Daoy (cell line): ENCODE measurements around the gene BAIAP2. TPM values are rescaled to one million over a fixed set of nuclear protein-coding genes. Genes with fewer than 3 reads are reported as not detected.

ENCODE experiments used
- DNase-seq: peaks from one replicate; pipeline ENCODE4 v3.0.0-alpha.2; 2015; ENCODE audit warnings: low read depth
- total RNA-seq: library from RNA; depleted of rRNA; stranded (reverse); fragments of >200 nt; shearing (Covaris generic); gene quantifications from 2 replicates; pipeline ENCODE4 v1.2.3, GENCODE V29; 2014; rRNA removed

BAIAP2 gene
- total RNA-seq, 1 experiment from 2014 or later = 65.6 TPM

DNA sequence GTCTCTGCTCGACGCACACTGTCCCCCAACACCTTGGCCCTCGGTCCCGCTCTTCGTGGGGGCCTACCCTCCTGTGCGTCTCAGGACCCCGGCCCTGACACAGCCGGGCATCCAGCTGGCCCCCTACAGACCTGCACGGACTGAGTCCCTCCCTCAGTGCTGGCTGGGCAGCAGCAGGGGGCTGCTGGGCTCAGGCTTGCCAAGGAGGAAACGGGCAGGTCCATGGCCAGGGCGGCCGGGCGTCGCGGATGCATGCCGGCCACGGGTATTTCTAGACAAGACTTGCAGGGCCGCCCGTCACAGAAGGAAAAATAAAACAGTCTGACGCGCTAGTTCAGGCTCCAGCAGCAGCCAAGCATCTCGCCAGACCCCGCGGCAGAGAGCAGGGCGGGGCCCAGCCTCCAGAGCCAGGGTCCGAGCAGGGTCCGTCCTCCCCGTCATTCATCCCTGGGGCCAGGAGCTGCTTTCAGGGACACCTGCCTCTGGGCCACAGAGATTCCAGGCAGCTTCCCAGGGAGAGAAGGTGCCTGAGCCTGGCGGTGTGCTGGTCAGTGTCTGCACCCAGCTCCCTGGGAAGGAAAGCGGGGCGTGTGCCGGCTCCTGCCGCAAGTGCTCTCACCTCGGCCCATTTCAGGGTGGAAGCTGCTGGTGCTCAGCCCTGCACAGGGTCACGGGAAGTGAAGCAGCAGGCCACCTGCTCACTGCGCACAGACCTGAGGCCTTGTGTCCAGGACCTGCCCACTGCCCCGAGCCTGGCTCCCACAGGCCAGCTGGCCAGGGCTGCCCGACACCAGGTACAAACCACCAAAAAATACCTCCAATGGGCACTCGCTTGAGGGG is 123.1 kb downstream of the BAIAP2 start:
- no peak for DNase-seq

DNA sequence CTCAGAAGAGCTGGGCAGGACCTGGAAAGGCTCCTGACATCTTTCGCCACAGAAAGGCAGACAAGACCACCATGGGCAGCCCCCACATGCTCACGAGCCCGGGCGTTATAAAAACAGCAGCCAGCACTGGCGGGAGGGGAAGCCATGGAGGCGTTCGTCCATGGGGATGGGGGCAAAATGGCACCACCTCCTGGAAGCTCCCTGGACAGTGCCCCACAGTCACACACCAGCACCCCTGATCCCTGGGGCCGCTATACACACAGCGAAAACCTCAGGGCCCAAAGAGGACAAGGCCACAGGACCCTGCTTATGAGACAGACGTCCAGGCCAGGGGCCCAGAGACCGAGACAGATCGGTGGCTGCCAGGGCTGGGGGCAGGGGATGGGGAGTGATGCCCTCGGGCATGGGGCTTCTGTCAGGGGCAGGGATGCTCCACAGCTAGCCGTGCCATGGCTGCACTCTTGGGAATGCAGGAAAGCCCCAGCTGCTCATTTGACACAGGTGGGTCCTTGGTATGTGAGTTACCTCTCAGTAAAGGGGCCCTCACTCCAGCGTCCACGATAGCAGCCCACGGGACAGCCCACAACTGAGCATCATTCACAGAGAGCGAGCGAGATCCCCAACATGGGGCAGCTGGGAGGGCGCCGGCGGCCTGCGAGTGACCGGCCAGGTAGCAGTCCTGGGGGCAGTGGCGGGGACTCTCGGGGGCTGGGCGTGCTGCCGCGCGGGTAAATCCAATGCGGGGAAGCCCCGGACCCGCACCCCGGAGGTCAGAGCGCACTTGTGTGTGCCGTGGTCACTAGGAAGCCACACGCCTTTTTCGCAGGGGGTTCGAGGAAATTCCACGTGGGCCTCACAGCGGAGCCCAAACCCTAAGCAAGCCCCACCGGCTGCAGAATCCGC is 124.0 kb downstream of the BAIAP2 start:
- DNase-seq = no peak

GRCh38 chr17:81159611-81160265 is 124.8 kb downstream of the BAIAP2 start:
- DNase-seq = no peak

GRCh38 chr17:81160306-81160705 is 125.4 kb downstream of the BAIAP2 start:
- DNase-seq = peak; percentile 30

- DNase-seq = no peak
Observed at GRCh38 chr17:81160747-81161453, 125.9 kb downstream of the BAIAP2 start.

- DNase-seq = no peak
Observed at GRCh38 chr17:81161536-81161935, 126.6 kb downstream of the BAIAP2 start.

DNA sequence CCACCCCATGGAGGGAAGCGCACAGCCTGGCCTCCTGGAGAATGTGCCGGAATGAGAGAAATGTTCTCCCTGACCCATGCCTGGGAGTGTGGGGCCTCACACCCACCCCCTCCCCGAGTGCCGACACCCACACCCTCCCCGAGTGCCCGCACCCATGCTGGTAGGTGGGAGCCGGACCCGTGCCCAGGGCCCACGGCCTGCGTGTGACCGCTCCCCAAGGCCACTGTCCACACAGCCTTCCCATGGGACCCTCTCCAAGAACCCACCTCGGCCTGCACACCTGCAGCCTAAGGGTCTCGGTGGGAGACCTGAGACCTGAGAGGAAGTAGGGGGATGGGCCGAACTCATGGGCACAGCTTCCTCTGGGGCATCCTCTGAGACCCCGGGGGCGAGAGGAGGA is 127.0 kb downstream of the BAIAP2 start:
- no peak for DNase-seq

DNA sequence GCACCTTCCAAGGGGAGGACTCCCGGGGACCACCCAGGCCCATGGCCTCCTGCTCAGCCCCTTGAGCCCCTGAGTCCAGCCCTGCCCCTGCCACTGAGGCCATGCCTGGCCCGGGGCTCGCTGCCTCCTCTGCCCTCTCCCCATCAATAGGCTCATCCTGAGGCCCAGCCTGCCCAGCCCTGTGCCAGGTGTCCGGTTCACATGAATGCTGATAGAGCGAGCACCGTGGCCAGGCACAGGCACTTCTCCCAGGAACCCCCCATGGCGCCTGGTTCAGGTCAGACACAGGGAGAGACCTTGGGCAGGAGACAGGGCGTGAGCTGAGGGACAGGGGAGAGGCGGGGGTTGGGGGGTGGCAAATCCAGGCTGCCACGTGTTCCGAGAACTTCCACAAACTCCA is 127.5 kb downstream of the BAIAP2 start:
- no peak for DNase-seq

DNA sequence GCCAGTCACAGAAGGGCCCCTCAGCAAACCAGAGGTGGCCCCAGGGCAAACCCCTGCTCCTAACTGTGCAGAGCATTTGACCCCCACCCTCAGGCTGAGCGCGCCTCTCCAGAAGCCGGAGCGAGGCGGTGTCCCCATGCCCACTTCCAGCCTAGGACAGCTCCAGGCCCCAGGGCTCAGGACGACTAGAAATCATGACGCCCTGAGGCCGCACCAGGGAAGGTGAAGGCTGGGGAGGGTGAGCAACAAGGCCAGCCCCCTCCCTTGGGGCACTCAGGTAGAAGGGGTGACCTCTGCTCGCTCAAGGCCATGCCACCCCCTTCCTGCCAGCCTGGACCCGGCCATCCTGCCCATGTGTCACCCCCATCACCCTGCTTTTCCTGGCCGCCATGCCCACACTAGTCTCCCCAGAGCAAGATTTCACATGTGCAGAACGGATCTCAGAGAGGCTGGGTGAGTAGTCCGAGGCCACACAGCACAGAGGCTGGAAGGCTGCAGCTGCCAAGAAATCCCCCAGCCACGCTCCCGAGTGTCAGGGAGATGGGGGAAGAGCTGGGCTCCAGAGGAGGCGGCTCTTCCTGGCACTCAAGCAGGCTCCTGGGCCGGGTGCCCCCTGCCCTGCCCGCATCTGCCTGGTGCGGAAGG is 128.2 kb downstream of the BAIAP2 start:
- DNase-seq = no peak

DNA sequence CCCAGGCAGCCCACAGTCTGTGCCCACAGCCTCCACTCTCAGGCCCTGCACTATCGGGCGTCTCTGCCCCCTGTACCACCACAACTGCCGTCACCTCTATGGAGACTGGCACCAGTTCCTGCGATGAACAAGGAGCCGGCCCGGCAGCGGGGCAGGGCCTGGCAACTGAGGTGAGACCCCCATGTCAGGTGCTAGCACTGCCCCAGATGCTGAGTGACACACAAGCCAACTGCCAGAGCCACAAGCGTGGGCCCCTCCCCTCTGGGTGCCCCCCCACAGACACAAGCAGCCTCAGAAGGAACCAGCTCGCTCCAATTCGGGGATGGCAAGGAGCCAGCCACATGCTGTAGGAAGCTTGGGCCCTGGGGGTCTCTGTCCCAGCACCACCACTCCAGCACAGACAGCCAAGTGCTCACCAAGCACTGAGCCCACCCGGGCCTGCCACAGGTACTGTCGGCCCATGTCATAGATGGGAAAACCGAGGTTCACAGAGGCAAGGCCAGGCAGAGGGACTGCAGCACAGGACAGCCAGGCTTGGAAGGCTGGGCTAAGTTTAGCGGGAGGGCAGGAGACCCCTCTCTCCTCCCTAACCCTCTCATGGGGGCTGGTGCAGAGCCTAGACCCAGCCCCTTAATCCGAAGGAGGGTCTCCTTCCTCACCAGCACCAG is 128.9 kb downstream of the BAIAP2 start:
- no peak for DNase-seq

GRCh38 chr17:81164371-81165245 is 129.7 kb downstream of the BAIAP2 start:
- DNase-seq = no peak

GRCh38 chr17:81165246-81166032 is 130.5 kb downstream of the BAIAP2 start, which contains the start of gene PVALEF:
PVALEF (plus strand) TSS chr17:81165507; CDS start chr17:81181227, 15,720 bp downstream.
- no peak for DNase-seq

DNA sequence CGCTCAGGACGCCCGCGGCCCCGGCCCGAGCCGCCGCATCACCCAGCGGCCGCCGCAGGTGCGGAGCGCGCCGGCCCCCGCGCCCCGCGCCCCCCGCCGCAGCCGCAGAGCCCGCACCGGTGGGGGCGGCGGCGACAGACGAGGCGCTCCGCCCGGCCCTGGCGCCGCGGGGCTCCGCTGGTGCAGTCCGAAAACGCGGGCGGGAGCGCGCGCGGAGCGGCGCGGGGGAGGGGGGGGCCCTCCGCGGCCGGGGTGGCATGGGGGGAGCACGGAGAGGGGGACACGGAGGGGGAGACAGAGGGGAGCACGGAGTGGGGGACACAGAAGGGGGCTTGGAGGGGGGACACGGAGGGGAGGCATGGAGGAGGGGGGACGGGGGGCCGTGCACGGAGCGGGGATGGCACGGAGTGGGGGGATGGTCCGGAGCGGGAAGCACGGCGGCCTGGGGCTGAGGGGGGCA is 131.1 kb downstream of the BAIAP2 start, which contains the start of gene AATK:
TSS of gene AATK (minus strand) at position 189 of the 460 bp plus-strand sequence. CDS start 229 bp downstream, outside the sequence.
- no peak for DNase-seq

Other genes with a start within 250 kb of the BAIAP2 start
- 17.7 and 30.9 TPM in 2 replicates for gene CHMP6, start 43.3 kb upstream of the BAIAP2 start, total RNA-seq
- gene PVALEF, start 130.4 kb downstream of the BAIAP2 start, total RNA-seq = not detected in 2 replicates
- gene AATK, start 131.1 kb downstream of the BAIAP2 start, total RNA-seq = 0.09 and 0.17 TPM in 2 replicates
- 27.3 and 33.8 TPM in 2 replicates for gene CEP131, start 187.8 kb downstream of the BAIAP2 start, total RNA-seq
- gene TEPSIN, start 203.9 kb downstream of the BAIAP2 start, total RNA-seq = 17.0 and 24.2 TPM in 2 replicates
- gene NDUFAF8, start 204.2 kb downstream of the BAIAP2 start, total RNA-seq = 59.5 and 75.5 TPM in 2 replicates